ENCODE data around the gene LBHD2. TPM values are rescaled to one million over a fixed set of nuclear protein-coding genes. Genes with fewer than 3 reads are reported as not detected.

Gene LBHD2
- polyA plus RNA-seq, 4 donors, result not detected

- DNase-seq (ENCODE audit: low read depth in 4 of 4, low spot score in 3 of 4), result no peak
Measured at GRCh38 chr14:103089386-103090335, 5.7 kb downstream of the LBHD2 start.

- no peak for DNase-seq (ENCODE audit: low read depth in 4 of 4, low spot score in 3 of 4)
Measured at GRCh38 chr14:103090481-103091020, 6.5 kb downstream of the LBHD2 start.

- no peak for DNase-seq (ENCODE audit: low read depth in 4 of 4, low spot score in 3 of 4)
Measured at GRCh38 chr14:103091041-103091882, 7.3 kb downstream of the LBHD2 start.

GRCh38 chr14:103091883-103092222 is 7.8 kb downstream of the LBHD2 start:
- no peak for DNase-seq (ENCODE audit: low read depth in 4 of 4, low spot score in 3 of 4)

GRCh38 chr14:103093856-103094405 is 9.9 kb downstream of the LBHD2 start:
- DNase-seq (ENCODE audit: low read depth in 4 of 4, low spot score in 3 of 4), result no peak

GRCh38 chr14:103094406-103095209 is 10.6 kb downstream of the LBHD2 start, which contains the start of gene EXOC3L4:
Gene EXOC3L4, plus strand, starts transcription at chr14:103094725. Its CDS starts 5,495 bp downstream, at chr14:103100220.
- DNase-seq (ENCODE audit: low read depth in 4 of 4, low spot score in 3 of 4), result no peak

GRCh38 chr14:103095210-103095778 is 11.3 kb downstream of the LBHD2 start:
- no peak for DNase-seq (ENCODE audit: low read depth in 4 of 4, low spot score in 3 of 4)

- DNase-seq (ENCODE audit: low read depth in 4 of 4, low spot score in 3 of 4), result no peak
Measured at GRCh38 chr14:103096387-103096786, 12.4 kb downstream of the LBHD2 start.

GRCh38 chr14:103097244-103097993 is 13.4 kb downstream of the LBHD2 start:
- DNase-seq (ENCODE audit: low read depth in 4 of 4, low spot score in 3 of 4), result no peak

GRCh38 chr14:103097994-103098957 is 14.3 kb downstream of the LBHD2 start:
- DNase-seq (ENCODE audit: low read depth in 4 of 4, low spot score in 3 of 4), result no peak

- no peak for DNase-seq (ENCODE audit: low read depth in 4 of 4, low spot score in 3 of 4)
Measured at GRCh38 chr14:103099081-103099732, 15.2 kb downstream of the LBHD2 start.

- DNase-seq (ENCODE audit: low read depth in 4 of 4, low spot score in 3 of 4), result no peak
Measured at GRCh38 chr14:103099733-103100280, 15.8 kb downstream of the LBHD2 start.

- no peak for DNase-seq (ENCODE audit: low read depth in 4 of 4, low spot score in 3 of 4)
Measured at GRCh38 chr14:103100281-103101121, 16.5 kb downstream of the LBHD2 start.

GRCh38 chr14:103101257-103101962 is 17.4 kb downstream of the LBHD2 start:
- DNase-seq (ENCODE audit: low read depth in 4 of 4, low spot score in 3 of 4), result no peak

- no peak for DNase-seq (ENCODE audit: low read depth in 4 of 4, low spot score in 3 of 4)
Measured at GRCh38 chr14:103101963-103102688, 18.1 kb downstream of the LBHD2 start.

All from right renal pelvis (tissue), 4 donors.